HepG2 (cell line): ENCODE results near the gene POLG2. TPM values are rescaled to one million over a fixed set of nuclear protein-coding genes. Genes with fewer than 3 reads are reported as not detected.

Experiments
- FOXO4 ChIP-seq: sonication (generic); formaldehyde crosslinking; conservative IDR thresholded peaks from 2 replicates; pipeline ENCODE4 v1.8.1; 2023; ENCODE audit warnings: missing genetic modification reagents
- FOXP4 ChIP-seq: sonication (generic); formaldehyde crosslinking; IDR thresholded peaks from 2 replicates; pipeline ENCODE4 v1.4.0; 2020; ENCODE audit warnings: missing genetic modification reagents
- HES4 ChIP-seq: sonication (generic); formaldehyde crosslinking; IDR thresholded peaks from 2 replicates; pipeline ENCODE4 v1.9.0; 2021; ENCODE audit warnings: mild to moderate bottlenecking, missing genetic modification reagents, borderline replicate concordance
- KIAA2018 ChIP-seq: sonication (generic); formaldehyde crosslinking; IDR thresholded peaks from 2 replicates; pipeline ENCODE4 v1.5.0; 2020; ENCODE audit warnings: mild to moderate bottlenecking, missing genetic modification reagents, borderline replicate concordance
- MAFF ChIP-seq: IDR thresholded peaks from 2 replicates; pipeline ENCODE4 v1.6.1; 2011; ENCODE audit warnings: low read depth, low read length, improper control_type of control experiment
- MIER2 ChIP-seq: IDR thresholded peaks from 2 replicates; pipeline ENCODE4 v1.6.1; 2016; ENCODE audit warnings: missing biosample characterization, missing genetic modification reagents
- REPIN1 ChIP-seq: sonication (generic); formaldehyde crosslinking; IDR thresholded peaks from 2 replicates; pipeline ENCODE4 v1.8.0; 2022; ENCODE audit warnings: missing genetic modification reagents, low read depth, mild to moderate bottlenecking, borderline replicate concordance
- TFAP4 ChIP-seq: sonication (generic); IDR thresholded peaks from 2 replicates; pipeline ENCODE4 v1.6.1; 2016; ENCODE audit warnings: low read depth, borderline replicate concordance
- ZBTB37 ChIP-seq: sonication (generic); formaldehyde crosslinking; IDR thresholded peaks from 2 replicates; pipeline ENCODE4 v1.4.0; 2020; ENCODE audit warnings: mild to moderate bottlenecking, missing genetic modification reagents
- ZNF350 ChIP-seq: sonication (generic); formaldehyde crosslinking; IDR thresholded peaks from 2 replicates; pipeline ENCODE4 v1.4.0; 2020; ENCODE audit warnings: mild to moderate bottlenecking, low read depth, missing genetic modification reagents, borderline replicate concordance
- ZNF639 ChIP-seq: conservative IDR thresholded peaks from 2 replicates; pipeline ENCODE4 v1.6.1; 2018; ENCODE audit warnings: missing genetic modification reagents
- ZNF747 ChIP-seq: sonication (generic); formaldehyde crosslinking; IDR thresholded peaks from 2 replicates; pipeline ENCODE4 v1.8.1; 2023; ENCODE audit warnings: missing genetic modification reagents, mild to moderate bottlenecking, borderline replicate concordance
- ZSCAN9 ChIP-seq: IDR thresholded peaks from 2 replicates; pipeline ENCODE4 v1.6.1; 2016; ENCODE audit warnings: borderline replicate concordance
- polyA plus RNA-seq, 8 experiments: library from polyadenylated mRNA; depleted of rRNA in 3 of 8; stranded (reverse) in 7 of 8; unstranded in 1 of 8; fragments of >200 nt; fragmentation: Illumina TruSeq in 4 of 8; extraction: Trizol in 4 of 8; gene quantifications; 2 replicates each; pipeline versions ENCODE4 v1.2.1 to v1.2.3, GENCODE V29; 2011 to 2016; ENCODE audit warnings: low read depth in 4 of 8, missing spikeins in 1 of 8, mixed read lengths in 1 of 8; ENCODE audit not compliant: insufficient read depth in 1 of 8
- total RNA-seq, 5 experiments: library from RNA; depleted of rRNA; stranded (reverse); fragments of >200 nt; fragmentation: Illumina TruSeq; extraction: Trizol; gene quantifications; 2 replicates each; pipeline ENCODE4 v1.2.3, GENCODE V29; 2016; ENCODE audit warnings: low read depth in 1 of 5

POLG2 gene
- total and polyA plus RNA-seq, 2 of the 13 experiments (the other 11 are each of a cell fraction or from before 2014, with no cell fraction given) = 21.1 to 25.5 TPM

GRCh38 chr17:64504769-64505339 is 8.0 kb upstream of the POLG2 start (continued):
- TF ChIP-seq MIER2 (CRISPR knock-in tag) = 0 out of 2 replicates have a peak, but pooled peaks have one; percentile 4
- peak; percentile 52; the same call in 1 of the 2 replicates for TF ChIP-seq REPIN1 (CRISPR knock-in tag)
- TF ChIP-seq ZNF747 (CRISPR knock-in tag) = no peak
- TF ChIP-seq FOXO4 = no peak
- TF ChIP-seq KIAA2018 (CRISPR knock-in tag) = 0 out of 2 replicates have a peak, but pooled peaks have one; percentile 70
- peak; percentile 5; the same call in 1 of the 2 replicates for TF ChIP-seq ZNF639 (CRISPR knock-in tag)
- TF ChIP-seq HES4 (CRISPR knock-in tag) = no peak
- no peak for TF ChIP-seq TFAP4
- TF ChIP-seq ZBTB37 (CRISPR knock-in tag) = no peak
- 0 out of 2 replicates have a peak, but pooled peaks have one; percentile 41 for TF ChIP-seq MAFF
- TF ChIP-seq ZNF350 (CRISPR knock-in tag) = no peak
- TF ChIP-seq FOXP4 (CRISPR knock-in tag) = no peak
- no peak for TF ChIP-seq ZSCAN9 (CRISPR knock-in tag)
